ENCODE results near the gene COL4A2.

COL4A2 gene

DNA sequence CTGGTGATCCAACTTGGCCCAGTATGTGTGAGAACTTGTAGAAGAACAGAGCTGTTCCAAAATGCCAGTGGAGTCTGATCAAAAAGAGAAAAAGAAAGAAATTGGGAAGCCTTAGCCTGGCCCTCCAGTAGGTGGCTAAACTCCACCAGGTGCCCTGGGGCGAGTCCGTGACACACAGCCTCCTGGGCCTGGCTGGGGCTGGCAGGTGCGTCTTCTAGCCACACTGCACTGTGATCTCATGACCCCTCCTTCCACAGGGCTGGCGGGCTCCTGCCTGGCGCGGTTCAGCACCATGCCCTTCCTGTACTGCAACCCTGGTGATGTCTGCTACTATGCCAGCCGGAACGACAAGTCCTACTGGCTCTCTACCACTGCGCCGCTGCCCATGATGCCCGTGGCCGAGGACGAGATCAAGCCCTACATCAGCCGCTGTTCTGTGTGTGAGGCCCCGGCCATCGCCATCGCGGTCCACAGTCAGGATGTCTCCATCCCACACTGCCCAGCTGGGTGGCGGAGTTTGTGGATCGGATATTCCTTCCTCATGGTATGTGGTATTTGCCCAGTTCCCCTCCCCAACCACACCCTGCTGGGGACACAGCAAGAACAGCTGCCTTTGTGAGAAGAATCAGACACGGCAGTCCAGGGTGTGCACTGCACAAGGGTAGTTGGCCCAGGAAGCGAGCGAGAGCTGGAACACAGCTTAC, 200.7 kb downstream of the COL4A2 start:
- peak overlapping the region; percentile 9 for H3K4me3 ChIP-seq
- TF ChIP-seq, protein P1, sequence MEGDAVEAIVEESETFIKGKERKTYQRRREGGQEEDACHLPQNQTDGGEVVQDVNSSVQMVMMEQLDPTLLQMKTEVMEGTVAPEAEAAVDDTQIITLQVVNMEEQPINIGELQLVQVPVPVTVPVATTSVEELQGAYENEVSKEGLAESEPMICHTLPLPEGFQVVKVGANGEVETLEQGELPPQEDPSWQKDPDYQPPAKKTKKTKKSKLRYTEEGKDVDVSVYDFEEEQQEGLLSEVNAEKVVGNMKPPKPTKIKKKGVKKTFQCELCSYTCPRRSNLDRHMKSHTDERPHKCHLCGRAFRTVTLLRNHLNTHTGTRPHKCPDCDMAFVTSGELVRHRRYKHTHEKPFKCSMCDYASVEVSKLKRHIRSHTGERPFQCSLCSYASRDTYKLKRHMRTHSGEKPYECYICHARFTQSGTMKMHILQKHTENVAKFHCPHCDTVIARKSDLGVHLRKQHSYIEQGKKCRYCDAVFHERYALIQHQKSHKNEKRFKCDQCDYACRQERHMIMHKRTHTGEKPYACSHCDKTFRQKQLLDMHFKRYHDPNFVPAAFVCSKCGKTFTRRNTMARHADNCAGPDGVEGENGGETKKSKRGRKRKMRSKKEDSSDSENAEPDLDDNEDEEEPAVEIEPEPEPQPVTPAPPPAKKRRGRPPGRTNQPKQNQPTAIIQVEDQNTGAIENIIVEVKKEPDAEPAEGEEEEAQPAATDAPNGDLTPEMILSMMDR (IDR thresholded peaks at IDR 0.05): no peak
- peak; percentile 74 for DNase-seq (ENCODE audit: low spot score)
- peak overlapping the region; percentile 71 to 87 for H3K27ac ChIP-seq

DNA sequence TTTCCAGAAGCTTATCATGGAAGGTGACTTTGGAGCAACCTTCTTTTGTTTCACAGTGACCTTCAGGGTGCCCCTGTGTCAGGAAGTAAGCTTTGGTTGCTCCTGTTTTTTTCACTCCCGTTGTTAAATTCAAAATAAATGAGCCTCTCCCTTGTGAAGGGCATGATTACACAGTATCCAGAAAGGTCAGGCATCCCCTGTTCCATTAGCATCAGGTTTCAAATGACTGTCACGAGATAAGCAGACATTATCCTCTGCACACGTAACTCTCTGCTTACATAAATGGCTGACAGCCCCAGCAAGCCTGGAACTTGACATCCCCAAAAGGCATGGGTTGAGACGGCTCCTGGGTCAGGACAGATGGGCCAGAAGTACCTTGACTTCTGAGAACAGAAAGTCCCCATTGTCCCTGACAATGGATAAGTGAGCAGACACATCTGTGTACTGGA, 202.4 kb downstream of the COL4A2 start:
- Histone ChIP-seq H3K4me3 (no peak overlapping the region), H3K27ac (peak overlapping the region; percentile 34 to 72)
- TF ChIP-seq, protein P1 (IDR thresholded peaks at IDR 0.05): no peak
- no peak for DNase-seq (ENCODE audit: low spot score)

DNA sequence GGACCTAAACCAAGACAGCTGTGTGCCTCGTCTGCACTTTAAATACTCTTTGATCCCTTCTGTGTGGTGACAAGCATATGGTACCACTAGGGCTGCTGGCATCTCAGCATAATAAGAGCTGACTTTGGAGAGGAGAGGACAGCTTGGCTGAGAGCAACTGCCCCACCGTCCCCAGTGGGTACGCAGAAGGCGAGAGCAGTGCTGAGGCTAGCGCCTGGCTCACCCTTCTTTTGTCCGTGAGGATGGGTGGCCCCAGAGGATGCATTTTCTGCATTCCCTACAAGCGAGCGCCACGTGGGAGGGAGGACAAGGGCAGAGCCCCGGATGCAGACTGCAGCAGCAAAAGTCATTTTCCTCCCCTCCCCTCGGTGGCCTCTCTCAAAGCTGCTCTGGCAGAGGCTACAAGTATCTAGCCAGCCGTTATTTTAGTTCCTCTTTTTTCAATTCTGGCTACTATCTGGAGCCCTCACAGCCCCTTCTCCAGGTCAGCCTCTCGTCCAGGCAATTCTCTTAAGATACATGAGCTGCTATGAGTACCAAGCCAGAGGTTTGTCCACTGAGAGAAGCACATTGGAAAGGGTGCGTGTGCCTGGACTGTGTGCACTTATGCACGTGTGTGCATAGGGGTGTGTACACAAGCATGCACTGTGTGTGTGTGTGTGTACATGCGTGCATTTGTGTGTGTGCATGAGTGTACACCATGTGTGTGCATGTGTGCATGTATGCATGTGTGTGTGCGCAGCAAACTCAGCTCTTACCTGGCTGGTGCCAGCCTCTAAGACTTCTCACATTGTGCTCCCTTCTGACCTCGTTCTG, 203.1 kb downstream of the COL4A2 start:
- no peak for DNase-seq (ENCODE audit: low spot score)

DNA sequence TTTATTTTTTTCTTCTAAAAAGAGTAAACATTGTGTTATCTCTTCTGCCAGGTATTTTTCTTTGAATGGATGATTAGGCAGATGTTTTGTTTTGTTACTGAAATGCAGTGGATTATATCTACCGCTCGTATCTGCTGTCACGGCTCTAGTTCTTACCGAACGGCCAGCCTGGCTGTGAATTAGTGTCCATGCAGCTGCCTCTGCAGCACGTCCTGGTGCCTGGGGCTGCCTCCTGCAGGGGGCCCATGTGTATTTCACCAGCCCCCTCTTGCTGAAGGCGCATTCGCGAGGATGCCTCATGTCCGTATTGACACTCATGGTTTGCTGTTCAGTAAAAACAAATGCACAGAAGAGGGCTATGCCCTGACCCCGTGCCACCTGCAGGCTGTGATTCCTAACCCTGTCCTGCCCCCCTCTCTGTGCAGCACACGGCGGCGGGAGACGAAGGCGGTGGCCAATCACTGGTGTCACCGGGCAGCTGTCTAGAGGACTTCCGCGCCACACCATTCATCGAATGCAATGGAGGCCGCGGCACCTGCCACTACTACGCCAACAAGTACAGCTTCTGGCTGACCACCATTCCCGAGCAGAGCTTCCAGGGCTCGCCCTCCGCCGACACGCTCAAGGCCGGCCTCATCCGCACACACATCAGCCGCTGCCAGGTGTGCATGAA, 204.6 kb downstream of the COL4A2 start:
- TF ChIP-seq, protein P1 (IDR thresholded peaks at IDR 0.05): no peak
- H3K27ac ChIP-seq: no peak overlapping the region
- no peak overlapping the region for H3K4me3 ChIP-seq
- DNase-seq (ENCODE audit: low spot score): no peak

More for the DNA sequence above, 203.1 kb downstream of the COL4A2 start:
- TF ChIP-seq, protein P1 (IDR thresholded peaks at IDR 0.05): no peak
- no peak overlapping the region for H3K4me3 ChIP-seq
- peak overlapping the region; percentile 34 to 72 for H3K27ac ChIP-seq

DNA sequence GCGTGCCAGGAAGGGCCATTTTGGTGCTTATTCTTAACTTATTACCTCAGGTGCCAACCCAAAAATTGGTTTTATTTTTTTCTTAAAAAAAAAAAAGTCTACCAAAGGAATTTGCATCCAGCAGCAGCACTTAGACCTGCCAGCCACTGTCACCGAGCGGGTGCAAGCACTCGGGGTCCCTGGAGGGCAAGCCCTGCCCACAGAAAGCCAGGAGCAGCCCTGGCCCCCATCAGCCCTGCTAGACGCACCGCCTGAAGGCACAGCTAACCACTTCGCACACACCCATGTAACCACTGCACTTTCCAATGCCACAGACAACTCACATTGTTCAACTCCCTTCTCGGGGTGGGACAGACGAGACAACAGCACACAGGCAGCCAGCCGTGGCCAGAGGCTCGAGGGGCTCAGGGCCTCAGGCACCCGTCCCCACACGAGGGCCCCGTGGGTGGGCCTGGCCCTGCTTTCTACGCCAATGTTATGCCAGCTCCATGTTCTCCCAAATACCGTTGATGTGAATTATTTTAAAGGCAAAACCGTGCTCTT, 205.2 kb downstream of the COL4A2 start:
- TF ChIP-seq, protein P1 (IDR thresholded peaks at IDR 0.05): no peak
- DNase-seq (ENCODE audit: low spot score): no peak
- peak overlapping the region in 1 of 2 donors; percentile 17 for H3K27ac ChIP-seq
- no peak overlapping the region for H3K4me3 ChIP-seq

DNA sequence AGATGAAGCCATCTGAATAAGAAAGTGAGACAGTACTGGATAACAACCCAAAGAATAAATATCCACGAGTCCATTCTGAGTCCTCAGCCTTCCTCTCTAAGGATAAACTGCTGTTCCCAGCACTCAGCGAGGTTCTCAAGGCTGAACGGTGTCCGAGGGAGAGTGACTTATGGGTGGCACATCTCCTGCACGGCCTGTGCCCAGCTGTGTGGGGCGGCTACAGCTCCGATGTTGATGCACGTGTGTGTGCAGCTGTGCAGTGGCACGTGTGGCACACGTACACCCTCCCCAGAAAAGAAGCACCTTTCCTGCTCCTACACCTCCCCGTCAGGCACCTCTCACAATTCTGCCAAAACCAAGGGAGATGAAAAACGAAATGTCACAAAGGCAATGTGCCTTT, 209.4 kb downstream of the COL4A2 start:
- H3K27ac ChIP-seq: no peak overlapping the region
- DNase-seq (ENCODE audit: low spot score): no peak
- TF ChIP-seq, protein P1 (IDR thresholded peaks at IDR 0.05): no peak
- H3K4me3 ChIP-seq: no peak overlapping the region

Measured in coronary artery (tissue), 2 donors.